K562 (cell line): ENCODE results near the gene ADCYAP1. TPM values are rescaled to one million over a fixed set of nuclear protein-coding genes. Genes with fewer than 3 reads are reported as not detected.

Experiments
- ATAC-seq: fragments of 200-7000 bp; cut with Tn5 transposase; 3 replicates; pipeline ENCODE4 v1.9.1; 2020; ENCODE audit warnings: moderate library complexity
- BruUV-seq: library from RNA; stranded (reverse); fragments of 400-500 nt; replicated peaks from 2 replicates; lab custom pipeline; 2021; lab: Mats Ljungman, UMichigan
- CTCF ChIA-PET: fragments of 300-600 bp; formaldehyde crosslinking; extraction: SDS; loops from one replicate; lab custom pipeline; 2021; ENCODE audit warnings: low intra/inter-chr PET ratio; lab: Yijun Ruan, JAX
- POLR2A ChIA-PET: fragments of 300-600, 350-650 bp; sonication (Branson Sonifier 250); formaldehyde crosslinking; extraction: SDS; loops from one replicate; lab custom pipeline; 2021; ENCODE audit warnings: antibody characterized with exemption, inconsistent platforms; lab: Yijun Ruan, JAX
- DNase-seq, 4 experiments: peaks; one replicate each; pipeline versions ENCODE4 v3.0.0 to v3.0.0-alpha.2; 2011 to 2018; ENCODE audit warnings: low spot score in 3 of 4, mixed read lengths in 3 of 4; ENCODE audit errors: extremely low read depth in 1 of 4
- FAIRE-seq: peaks from 2 replicates; lab custom pipeline; 2011; peaks lifted over from hg19 to GRCh38; lab: Jason Lieb, UNC
- H2AFZ ChIP-seq: 2 replicates; pipeline ENCODE4 v1.6.0; 2011; ENCODE audit warnings: low read depth, low read length, control low read depth, inconsistent platforms
- H3K27ac ChIP-seq: fragments of 200-600 bp; 3 replicates; pipeline ENCODE4 v1.8.0; 2011; ENCODE audit warnings: low read depth, mild to moderate bottlenecking, control low read depth, inconsistent platforms, low read length, moderate library complexity, mixed read lengths; ENCODE audit errors: extremely low read depth
- H3K27me3 ChIP-seq, 2 experiments: fragments of 300-600 bp in 1 of 2; 2 replicates in 1 of 2; 3 replicates in 1 of 2; pipeline versions ENCODE4 v1.6.0 to v1.8.0; 2011; ENCODE audit warnings: inconsistent platforms in 2 of 2, low read length in 2 of 2, mild to moderate bottlenecking in 1 of 2, mixed read lengths in 1 of 2, moderate library complexity in 1 of 2; ENCODE audit not compliant: control insufficient read depth in 2 of 2, insufficient read depth in 2 of 2
- H3K36me3 ChIP-seq: fragments of 300-600 bp; 3 replicates; pipeline ENCODE4 v1.8.0; 2011; ENCODE audit warnings: mild to moderate bottlenecking, low read length, inconsistent platforms; ENCODE audit not compliant: control insufficient read depth, insufficient read depth
- H3K4me1 ChIP-seq, 2 experiments: fragments of 200-600 bp in 1 of 2; replicated peaks in 1 of 2; 2 replicates in 1 of 2; 3 replicates in 1 of 2; pipeline versions ENCODE4 v1.5.1 to v1.8.0; 2011; ENCODE audit warnings: inconsistent platforms in 2 of 2, low read length in 2 of 2, mild to moderate bottlenecking in 1 of 2, mixed read lengths in 1 of 2, moderate library complexity in 1 of 2; ENCODE audit not compliant: control insufficient read depth in 2 of 2, insufficient read depth in 2 of 2
- H3K4me2 ChIP-seq: 2 replicates; pipeline ENCODE4 v1.6.1; 2011; ENCODE audit warnings: low read length, control low read depth, inconsistent platforms, mixed read lengths; ENCODE audit not compliant: insufficient read depth
- H3K4me3 ChIP-seq: fragments of 200-600 bp; sonication (generic), shearing (Covaris generic); 2 replicates; pipeline ENCODE4 v1.5.1; 2016; ENCODE audit warnings: control low read depth, inconsistent platforms
- H3K79me2 ChIP-seq: fragments of 200-600 bp; 3 replicates; pipeline ENCODE4 v1.8.0; 2011; ENCODE audit warnings: low read length, inconsistent platforms; ENCODE audit not compliant: control insufficient read depth, insufficient read depth
- H3K9ac ChIP-seq, 2 experiments: 2 replicates each; pipeline versions ENCODE4 v1.6.0 to v1.6.1; 2011; ENCODE audit warnings: low read depth in 2 of 2, low read length in 2 of 2, control low read depth in 1 of 2, inconsistent platforms in 1 of 2, mild to moderate bottlenecking in 1 of 2, mixed read lengths in 1 of 2; ENCODE audit not compliant: insufficient read depth in 1 of 2
- H3K9me1 ChIP-seq: one replicate; pipeline ENCODE4 v1.6.0; 2011; ENCODE audit warnings: inconsistent platforms, mild to moderate bottlenecking, low read length, moderate library complexity; ENCODE audit not compliant: control insufficient read depth, insufficient read depth
- H3K9me3 ChIP-seq: replicated peaks from 2 replicates; pipeline ENCODE4 v1.5.1; 2011; ENCODE audit warnings: low read depth, low read length, inconsistent platforms; ENCODE audit not compliant: control insufficient read depth, insufficient read depth
- H4K20me1 ChIP-seq: replicated peaks from 2 replicates; pipeline ENCODE4 v1.6.1; 2011; ENCODE audit warnings: low read length, inconsistent platforms, mixed read lengths; ENCODE audit not compliant: control insufficient read depth, insufficient read depth
- BDP1 ChIP-seq: IDR thresholded peaks from 3 replicates; pipeline ENCODE4 v1.6.1; 2011; ENCODE audit not compliant: insufficient read length, insufficient read depth
- CBX8 ChIP-seq: fragments of 200-600 bp; sonication (generic); IDR thresholded peaks from 2 replicates; pipeline ENCODE4 v1.6.1; 2012; ENCODE audit warnings: borderline replicate concordance, mixed run types, low read depth, mild to moderate bottlenecking, moderate library complexity, mixed read lengths, low read length, control low read depth, inconsistent platforms; ENCODE audit not compliant: poor library complexity, severe bottlenecking; ENCODE audit errors: extremely low read depth
- CREM ChIP-seq: IDR thresholded peaks from 2 replicates; pipeline ENCODE4 v1.6.1; 2014; ENCODE audit warnings: antibody characterized with exemption, low read depth
- ETS1 ChIP-seq: conservative IDR thresholded peaks from 2 replicates; pipeline ENCODE4 v1.6.1; 2011; ENCODE audit warnings: low read depth, mild to moderate bottlenecking, low read length; ENCODE audit not compliant: control insufficient read depth
- ETV1 ChIP-seq: fragments of 450-650 bp; conservative IDR thresholded peaks from 2 replicates; pipeline ENCODE4 v1.6.1; 2016; ENCODE audit warnings: missing genetic modification characterization, control low read depth, low read depth, missing compliant biosample characterization
- FOXA3 ChIP-seq, 2 experiments: fragments of 450-650 bp in 1 of 2; sonication (generic) in 1 of 2; formaldehyde crosslinking; IDR thresholded peaks in 1 of 2; conservative IDR thresholded peaks in 1 of 2; 2 replicates each; pipeline versions ENCODE4 v1.4.0 to v1.8.0; 2020 to 2022; ENCODE audit warnings: mild to moderate bottlenecking in 2 of 2, missing genetic modification reagents in 1 of 2
- FOXK2 ChIP-seq, 2 experiments: fragments of 450-650 bp; IDR thresholded peaks in 1 of 2; conservative IDR thresholded peaks in 1 of 2; 2 replicates each; pipeline ENCODE4 v1.6.1; 2016; ENCODE audit warnings: low read depth in 2 of 2, mild to moderate bottlenecking in 1 of 2
- HNRNPLL ChIP-seq: fragments of 200-400 bp; formaldehyde crosslinking; IDR thresholded peaks from 2 replicates; pipeline ENCODE4 v1.6.1; 2017; ENCODE audit warnings: low read length, low read depth, mild to moderate bottlenecking; ENCODE audit not compliant: poor library complexity, severe bottlenecking
- JUND ChIP-seq, 2 experiments: IDR thresholded peaks; 2 replicates in 1 of 2; 3 replicates in 1 of 2; pipeline ENCODE4 v1.6.1; 2011; ENCODE audit warnings: borderline replicate concordance in 2 of 2, low read depth in 2 of 2, low read length in 2 of 2, improper control_type of control experiment in 1 of 2, missing biosample characterization in 1 of 2, missing genetic modification characterization in 1 of 2, missing genetic modification reagents in 1 of 2
- MAFF ChIP-seq: IDR thresholded peaks from 2 replicates; pipeline ENCODE4 v1.6.1; 2012; ENCODE audit warnings: low read length, improper control_type of control experiment
- MAFK ChIP-seq: IDR thresholded peaks from 2 replicates; pipeline ENCODE4 v1.6.1; 2011; ENCODE audit warnings: low read length, improper control_type of control experiment
- PTTG1 ChIP-seq: fragments of 450-650 bp; IDR thresholded peaks from 2 replicates; pipeline ENCODE4 v1.6.1; 2016; ENCODE audit warnings: low read depth, mild to moderate bottlenecking, missing genetic modification characterization, missing compliant biosample characterization
- RFX1 ChIP-seq: fragments of 450-650 bp; IDR thresholded peaks from 2 replicates; pipeline ENCODE4 v1.6.1; 2016; ENCODE audit warnings: mild to moderate bottlenecking, moderate library complexity
- SMARCE1 ChIP-seq: fragments of 450-650 bp; IDR thresholded peaks from 2 replicates; pipeline ENCODE4 v1.7.1; 2016; ENCODE audit warnings: mild to moderate bottlenecking
- ZNF445 ChIP-seq: fragments of 250-450 bp; sonication (Bioruptor Pico); IDR thresholded peaks from 2 replicates; pipeline ENCODE4 v1.4.0; 2020; ENCODE audit warnings: low read depth, mild to moderate bottlenecking, moderate library complexity
- ZNF639 ChIP-seq, 2 experiments: fragments of 200-800 bp in 1 of 2; sonication (Bioruptor generic) in 1 of 2; sonication (generic) in 1 of 2; formaldehyde crosslinking in 1 of 2; IDR thresholded peaks in 1 of 2; conservative IDR thresholded peaks in 1 of 2; 2 replicates each; pipeline versions ENCODE4 v1.5.0 to v1.6.1; 2016 to 2020; ENCODE audit warnings: missing compliant biosample characterization in 1 of 2, missing genetic modification characterization in 1 of 2, missing genetic modification reagents in 1 of 2
- ZNF778 ChIP-seq: fragments of 450-650 bp; formaldehyde crosslinking; IDR thresholded peaks from 2 replicates; pipeline ENCODE4 v1.4.0; 2020; ENCODE audit warnings: mild to moderate bottlenecking, moderate library complexity
- WGBS: fragments of 100-300 bp; shearing (Covaris generic); methylation state at CpG from one replicate; pipeline ENCODE4 v1.1.6; 2016; ENCODE audit warnings: low coverage, mixed read lengths; ENCODE audit not compliant: insufficient coverage; ENCODE audit errors: missing lambda C conversion rate; 5-methylcytosine and 5-hydroxymethylcytosine counted together
- in situ Hi-C: fragments of 300-500 bp; cut with MboI; formaldehyde crosslinking; loops from 4 replicates; pipeline ENCODE4 v1.15.0; 2018; ENCODE audit warnings: inconsistent platforms, mixed read lengths
- intact Hi-C: fragments of 100-400 bp; cut with micrococcal nuclease; formaldehyde crosslinking; loops from 2 replicates; pipeline ENCODE4 v1.14.2; 2022
- polyA plus RNA-seq, 8 experiments: library from polyadenylated mRNA; depleted of rRNA in 4 of 8; stranded (reverse) in 5 of 8; unstranded in 3 of 8; fragments of >200 nt; fragmentation: Nextera tagmentation in 2 of 8; fragmentation: Illumina TruSeq in 1 of 8; extraction: Ambion mirVana in 2 of 8; extraction: Trizol in 1 of 8; gene quantifications; 2 replicates each; pipeline versions ENCODE4 v1.2.1 to v1.2.3, GENCODE V29; 2011 to 2014; ENCODE audit warnings: inconsistent platforms in 1 of 8, missing spikeins in 1 of 8
- total RNA-seq, 7 experiments: library from RNA; depleted of rRNA in 6 of 7; stranded (reverse); fragments of >200 nt in 6 of 7; fragmentation: Illumina TruSeq in 2 of 7; extraction: Trizol in 2 of 7; gene quantifications; 2 replicates each; pipeline versions ENCODE4 v1.2.1 to v1.2.3, GENCODE V29; 2011 to 2021; ENCODE audit warnings: low replicate concordance in 1 of 7
- TF ChIP-seq, protein P1 (sequence below): fragments of 250-450 bp; sonication (Bioruptor Pico); IDR thresholded peaks from 2 replicates; pipeline ENCODE4 v1.4.0; 2020

Gene ADCYAP1
- total and polyA plus RNA-seq, 9 of the 15 experiments (the other 6 are each of a cell fraction or from before 2014, with no cell fraction given) = 0.03 TPM; not detected in 8

DNA sequence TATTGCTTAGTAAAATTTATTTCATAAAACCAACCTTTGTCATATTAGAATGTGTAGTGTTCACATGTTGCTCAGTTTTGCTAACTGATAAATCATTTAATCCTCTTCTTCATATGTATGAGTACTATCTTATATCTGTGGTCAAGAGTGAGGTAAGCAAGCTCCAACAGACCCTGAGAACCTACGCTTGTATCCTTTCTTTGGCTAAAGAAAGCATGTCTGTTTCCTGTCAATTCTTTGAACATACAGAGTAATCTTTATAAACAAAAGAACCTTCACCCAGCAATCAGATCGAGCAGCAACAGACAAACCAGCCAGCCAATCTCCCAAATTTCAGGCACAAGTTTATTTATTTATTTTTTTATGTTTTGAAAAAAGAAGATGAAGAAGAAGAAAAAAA, 6.4 kb downstream of the ADCYAP1 start:
- DNase-seq (no peak), ATAC-seq (no peak), FAIRE-seq (no peak)
- H3K4me3 ChIP-seq = no peak overlapping the region
- in situ Hi-C loops = no loop called here
- no peak overlapping the region for H3K4me2 ChIP-seq
- no TSS peak for BruUV-seq
- H3K4me1 ChIP-seq = peaks cover 0 to 30% of the 10 kb centered on the region in 2 experiments; a peak in 3 of 5 replicates
- H2AFZ ChIP-seq = no peak overlapping the region
- 0% methylated on average over 2 of the region's 2 CpGs for WGBS
- H3K27ac ChIP-seq = no peak overlapping the region
- H3K9me3 ChIP-seq = no peaks in the 10 kb centered on the region
- intact Hi-C loops = loop anchor here (5.0 kb wide), 2 partner anchors 34 to 49 kb away; no protein-coding TSS in a partner anchor
- POLR2A ChIA-PET = interaction anchor here (0.8 to 4.1 kb wide), 2 partner anchors 10 to 16 kb away, joined by 3 to 11 read pairs; no protein-coding TSS in a partner anchor
- H3K36me3 ChIP-seq = no peaks in the 10 kb centered on the region
- CTCF ChIA-PET = interaction anchor here (0.7 kb wide), 1 partner anchor 322 kb away, joined by 4 read pairs; no protein-coding TSS in a partner anchor
- H4K20me1 ChIP-seq = no peaks in the 10 kb centered on the region
- H3K79me2 ChIP-seq = no peaks in the 10 kb centered on the region
- H3K9ac ChIP-seq = no peak overlapping the region
- H3K9me1 ChIP-seq = no peaks in the 10 kb centered on the region
- H3K27me3 ChIP-seq = peaks cover 34 to 48% of the 10 kb centered on the region in 2 experiments; a peak in 4 of 5 replicates
- no peak for TF ChIP-seq MAFK
- TF ChIP-seq, protein P1, sequence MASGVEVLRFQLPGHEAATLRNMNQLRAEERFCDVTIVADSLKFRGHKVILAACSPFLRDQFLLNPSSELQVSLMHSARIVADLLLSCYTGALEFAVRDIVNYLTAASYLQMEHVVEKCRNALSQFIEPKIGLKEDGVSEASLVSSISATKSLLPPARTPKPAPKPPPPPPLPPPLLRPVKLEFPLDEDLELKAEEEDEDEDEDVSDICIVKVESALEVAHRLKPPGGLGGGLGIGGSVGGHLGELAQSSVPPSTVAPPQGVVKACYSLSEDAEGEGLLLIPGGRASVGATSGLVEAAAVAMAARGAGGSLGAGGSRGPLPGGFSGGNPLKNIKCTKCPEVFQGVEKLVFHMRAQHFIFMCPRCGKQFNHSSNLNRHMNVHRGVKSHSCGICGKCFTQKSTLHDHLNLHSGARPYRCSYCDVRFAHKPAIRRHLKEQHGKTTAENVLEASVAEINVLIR (CRISPR knock-in tag) = peak; percentile 56; the same call in 1 of the 2 replicates
- TF ChIP-seq ZNF445 (CRISPR knock-in tag) = 0 out of 2 replicates have a peak, but pooled peaks have one; percentile 45
- no peak for TF ChIP-seq FOXA3 (CRISPR knock-in tag; conservative IDR thresholded peaks at IDR 0.05 in 1 of 2, IDR thresholded peaks at IDR 0.05 in 1 of 2)
- no peak for TF ChIP-seq FOXK2 (conservative IDR thresholded peaks at IDR 0.05 in 1 of 2, IDR thresholded peaks at IDR 0.05 in 1 of 2; ENCODE audit: low read depth in 2 of 2)
- TF ChIP-seq CREM = peak; percentile 26; the same call in 1 of the 2 replicates
- no peak for TF ChIP-seq ETV1
- peak; percentile 30 for TF ChIP-seq CBX8
- no peak for TF ChIP-seq ZNF778 (CRISPR knock-in tag)
- no peak for TF ChIP-seq BDP1
- TF ChIP-seq RFX1 = no peak
- TF ChIP-seq JUND (IDR thresholded peaks at IDR 0.05; ENCODE audit: borderline replicate concordance, low read depth, low read length) = 0 out of 2 replicates have a peak, but pooled peaks have one; percentile 4
- no peak for TF ChIP-seq JUND (tag; IDR thresholded peaks at IDR 0.05; ENCODE audit: borderline replicate concordance, low read depth, low read length)
- no peak for TF ChIP-seq ETS1
- no peak for TF ChIP-seq PTTG1 (tag)
- no peak for TF ChIP-seq SMARCE1
- no peak for TF ChIP-seq MAFF
- peak in 1 of 2 experiments; percentile 42; a peak in 1 of 4 replicates for TF ChIP-seq ZNF639 (CRISPR knock-in tag; conservative IDR thresholded peaks at IDR 0.05 in 1 of 2, IDR thresholded peaks at IDR 0.05 in 1 of 2)
- TF ChIP-seq HNRNPLL = no peak
